GM19193 (cell line): ENCODE results near the gene PACSIN2.
A peak's percentile ranks its signal among the peaks of the same experiment; 100 is the strongest.

ENCODE experiments used
- POLR2A ChIP-seq: IDR thresholded peaks from 4 replicates; pipeline ENCODE4 v1.6.1; 2011; ENCODE audit not compliant: insufficient read depth, insufficient read length; ENCODE audit errors: extremely low read depth

Gene PACSIN2, protein sequence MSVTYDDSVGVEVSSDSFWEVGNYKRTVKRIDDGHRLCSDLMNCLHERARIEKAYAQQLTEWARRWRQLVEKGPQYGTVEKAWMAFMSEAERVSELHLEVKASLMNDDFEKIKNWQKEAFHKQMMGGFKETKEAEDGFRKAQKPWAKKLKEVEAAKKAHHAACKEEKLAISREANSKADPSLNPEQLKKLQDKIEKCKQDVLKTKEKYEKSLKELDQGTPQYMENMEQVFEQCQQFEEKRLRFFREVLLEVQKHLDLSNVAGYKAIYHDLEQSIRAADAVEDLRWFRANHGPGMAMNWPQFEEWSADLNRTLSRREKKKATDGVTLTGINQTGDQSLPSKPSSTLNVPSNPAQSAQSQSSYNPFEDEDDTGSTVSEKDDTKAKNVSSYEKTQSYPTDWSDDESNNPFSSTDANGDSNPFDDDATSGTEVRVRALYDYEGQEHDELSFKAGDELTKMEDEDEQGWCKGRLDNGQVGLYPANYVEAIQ

DNA sequence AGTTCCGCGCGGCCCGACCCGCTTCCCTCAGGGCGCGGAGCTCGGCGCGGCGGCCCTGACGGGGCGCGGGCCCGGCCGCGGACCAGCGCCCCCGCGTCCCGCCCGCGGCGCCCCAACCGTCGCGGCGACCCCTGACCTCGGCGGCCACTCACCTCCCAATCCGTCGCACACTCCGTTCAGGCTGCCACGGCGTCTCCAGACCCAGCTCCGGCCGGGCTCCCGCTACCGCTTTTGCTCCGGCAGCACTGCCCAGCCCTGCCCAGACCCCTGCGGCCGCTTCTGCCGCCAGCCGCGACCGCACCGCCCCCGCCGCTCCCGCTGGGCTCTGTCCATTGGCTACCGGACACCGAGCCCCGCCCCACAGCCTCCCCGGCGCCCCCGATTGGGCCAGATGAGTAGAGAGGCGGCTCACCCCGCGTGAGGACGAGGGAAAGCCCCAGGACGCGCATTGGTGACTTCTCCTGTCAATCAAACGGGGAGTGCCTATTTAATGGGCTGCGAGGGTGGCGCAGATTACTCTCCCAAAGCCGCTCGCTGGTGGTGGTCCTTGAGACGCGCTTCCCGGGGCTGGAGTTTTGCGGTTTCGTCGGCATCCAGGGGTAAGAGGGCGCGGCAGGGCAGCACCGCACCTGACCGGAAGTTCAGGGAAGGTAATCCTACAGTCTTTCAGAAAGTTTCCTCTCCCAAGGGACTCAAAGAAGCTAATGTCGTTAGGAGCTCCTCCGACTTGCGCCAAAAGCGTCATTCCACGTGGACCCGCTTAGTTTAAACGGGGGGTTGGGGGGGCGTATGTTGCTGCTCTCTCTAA, at the start of gene PACSIN2:
TSS of gene PACSIN2 (minus strand) at position 281 of the 808 bp plus-strand sequence. CDS start 103,069 bp downstream, outside the sequence.
- TF ChIP-seq POLR2A = peak; percentile 98

DNA sequence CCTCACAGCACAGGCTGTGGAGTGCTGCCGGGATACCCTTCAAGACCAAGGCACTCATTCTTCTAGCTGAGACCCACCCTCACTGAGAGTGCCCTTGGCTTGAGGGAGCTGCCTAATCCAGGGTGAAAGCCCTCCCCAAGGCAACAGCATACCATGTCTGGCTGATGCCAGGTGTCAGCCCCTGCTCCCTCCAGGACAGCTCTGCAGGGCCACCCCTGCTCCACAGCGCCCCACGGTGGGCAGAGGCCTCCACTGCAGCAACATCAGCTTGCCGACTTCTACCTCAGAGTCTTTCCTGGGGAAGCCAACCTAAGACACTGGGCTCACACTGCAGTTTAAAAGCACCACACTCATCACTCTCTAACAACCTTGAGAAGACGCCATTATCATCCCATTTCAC, 45.2 kb upstream of the PACSIN2 start:
- no peak for TF ChIP-seq POLR2A

DNA sequence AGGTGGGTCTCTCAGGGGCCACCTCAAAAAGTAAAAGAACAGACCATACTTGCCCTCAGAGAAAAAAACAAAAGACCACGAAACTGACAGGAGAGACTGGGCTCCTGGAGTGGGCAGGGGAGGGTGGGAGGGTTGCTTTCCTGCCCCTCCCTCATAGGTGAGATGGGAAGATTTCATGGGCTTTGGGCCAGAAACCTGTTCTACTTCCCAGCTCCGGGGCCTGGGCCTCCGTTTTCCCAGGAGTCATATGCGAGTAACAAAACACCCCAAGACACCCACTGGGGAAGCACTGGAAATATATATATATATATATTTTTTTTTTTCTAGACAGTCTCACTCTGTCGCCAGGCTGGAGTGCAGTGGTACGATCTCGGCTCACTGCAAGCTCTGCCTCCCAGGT, 42.7 kb upstream of the PACSIN2 start:
- no peak for TF ChIP-seq POLR2A

DNA sequence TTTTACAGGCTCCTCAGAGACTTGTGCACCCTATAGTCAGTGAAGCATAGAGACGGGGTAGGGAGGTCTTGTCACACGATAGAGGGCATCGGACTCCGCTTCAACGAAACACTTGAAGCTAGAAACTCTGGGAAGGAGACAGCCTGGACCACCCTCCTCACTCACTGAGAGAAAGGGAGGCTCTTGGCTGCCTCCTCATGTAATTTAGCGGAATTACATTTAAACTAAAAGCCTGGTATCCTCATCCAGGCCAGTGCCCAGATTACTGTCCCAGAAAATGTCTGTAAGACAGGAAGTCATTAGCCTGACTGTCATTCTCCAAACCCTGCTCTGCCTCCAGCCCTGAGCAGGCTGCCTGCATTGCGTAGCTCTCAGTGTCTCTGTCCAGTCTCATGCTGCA, 38.2 kb upstream of the PACSIN2 start:
- no peak for TF ChIP-seq POLR2A

DNA sequence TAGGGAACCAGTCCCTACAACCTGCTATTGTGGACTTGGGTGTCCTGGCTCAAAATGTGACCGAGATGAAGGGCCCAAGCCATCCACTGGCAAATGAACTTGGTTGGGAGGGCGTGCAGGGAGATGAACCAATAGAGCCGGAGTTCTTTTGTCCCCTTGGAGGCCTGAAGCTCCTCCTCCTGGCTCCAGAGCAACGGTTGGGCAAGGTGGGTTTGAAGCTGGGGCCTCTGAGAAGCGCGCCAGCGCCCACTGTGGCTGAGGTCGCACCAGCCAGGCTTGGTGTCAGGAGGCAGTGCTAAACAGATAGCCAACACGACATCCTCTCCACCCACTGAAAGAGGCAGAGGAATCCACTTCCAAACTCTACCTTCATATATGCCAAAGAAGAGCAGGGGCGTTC, 36.0 kb upstream of the PACSIN2 start:
- no peak for TF ChIP-seq POLR2A

DNA sequence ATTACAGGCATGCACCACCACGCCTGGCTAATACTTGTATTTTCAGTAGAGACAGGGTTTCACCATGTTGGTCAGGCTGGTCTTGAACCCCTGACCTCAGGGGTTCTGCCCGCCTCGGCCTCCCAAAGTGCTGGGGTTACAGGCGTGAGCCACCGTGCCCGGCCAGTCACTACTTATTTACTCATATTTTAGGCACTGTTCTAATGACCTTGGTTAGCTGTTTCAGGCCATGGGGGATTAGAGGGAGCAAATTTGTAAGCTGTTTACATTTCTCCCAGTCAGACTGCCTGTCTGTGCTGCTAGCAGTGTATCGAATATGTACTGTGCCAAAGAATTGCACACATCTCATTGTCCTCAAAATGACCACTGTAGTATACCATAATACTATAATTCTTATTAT, 32.7 kb upstream of the PACSIN2 start:
- TF ChIP-seq POLR2A = no peak

DNA sequence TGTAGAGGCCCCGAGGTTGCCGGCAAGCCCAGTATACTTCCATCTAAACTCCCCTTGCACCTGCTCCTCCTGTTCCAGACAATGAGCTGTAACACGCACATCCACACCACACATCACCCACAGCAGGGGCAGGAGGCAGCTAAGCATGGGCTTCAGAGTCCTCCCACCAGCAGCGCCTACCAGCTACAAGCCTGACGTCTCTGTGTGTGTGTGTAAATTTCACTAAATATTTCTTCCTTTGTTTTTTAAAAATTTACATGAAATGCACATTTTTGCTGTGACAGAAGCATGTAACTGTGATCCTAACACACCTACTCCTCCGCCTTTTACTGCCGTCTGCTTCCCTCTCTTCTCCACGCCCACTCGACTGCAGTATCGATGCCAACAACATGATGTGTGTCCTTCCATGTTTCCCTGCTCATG, 29.4 kb upstream of the PACSIN2 start:
- TF ChIP-seq POLR2A = no peak

DNA sequence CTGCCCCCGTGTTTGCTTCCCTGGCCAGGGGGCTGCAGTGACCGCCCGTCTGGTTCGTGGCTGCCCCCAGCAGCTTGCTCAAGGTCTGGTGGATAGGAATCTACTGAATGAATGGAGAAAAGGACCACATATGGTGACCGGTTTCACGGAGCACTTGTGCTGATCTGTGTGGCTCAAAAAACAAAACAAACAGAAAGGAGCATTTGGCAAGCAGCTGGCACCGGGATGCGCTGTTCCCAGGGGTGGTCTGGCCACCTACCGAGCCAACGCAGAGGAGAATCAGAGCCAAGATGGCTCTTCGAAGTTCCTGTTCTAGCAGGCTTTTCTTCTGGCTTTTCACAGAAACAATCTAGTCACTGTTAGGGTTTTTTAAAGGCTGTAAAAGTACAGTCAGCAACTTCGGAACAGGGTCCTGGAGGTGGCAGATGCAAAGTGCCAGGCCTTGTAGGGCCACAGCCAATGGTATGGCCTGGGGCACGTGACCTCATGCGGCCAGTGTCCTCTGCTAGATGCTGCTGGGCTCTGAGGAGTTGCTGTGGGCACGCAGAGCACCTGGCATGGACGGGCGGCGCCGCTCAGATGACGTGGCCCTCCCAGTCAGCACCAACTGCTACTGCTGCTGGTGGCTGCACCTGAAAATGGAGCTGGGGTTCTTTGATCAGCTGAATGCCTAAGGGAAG, 27.3 kb upstream of the PACSIN2 start:
- TF ChIP-seq POLR2A = no peak

DNA sequence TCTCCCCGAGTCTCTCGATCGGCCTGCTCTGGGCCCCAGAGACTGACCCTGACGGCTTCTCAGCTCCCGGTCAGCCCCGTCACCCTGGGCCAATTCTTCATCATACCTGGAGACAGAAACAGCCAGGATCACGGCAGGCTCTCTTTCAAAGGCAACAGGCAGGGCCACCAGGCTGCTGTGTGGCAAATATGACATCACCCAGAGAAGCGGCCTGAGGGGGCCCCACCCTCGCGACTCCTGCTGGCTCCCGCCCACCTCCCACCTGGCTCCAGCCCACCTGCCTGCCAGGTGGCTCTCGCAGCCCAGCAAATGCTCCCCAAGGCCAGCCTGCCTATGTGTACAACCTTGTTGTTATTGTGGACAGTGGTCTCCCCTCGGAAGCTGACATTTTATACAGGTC, 24.9 kb upstream of the PACSIN2 start:
- no peak for TF ChIP-seq POLR2A

DNA sequence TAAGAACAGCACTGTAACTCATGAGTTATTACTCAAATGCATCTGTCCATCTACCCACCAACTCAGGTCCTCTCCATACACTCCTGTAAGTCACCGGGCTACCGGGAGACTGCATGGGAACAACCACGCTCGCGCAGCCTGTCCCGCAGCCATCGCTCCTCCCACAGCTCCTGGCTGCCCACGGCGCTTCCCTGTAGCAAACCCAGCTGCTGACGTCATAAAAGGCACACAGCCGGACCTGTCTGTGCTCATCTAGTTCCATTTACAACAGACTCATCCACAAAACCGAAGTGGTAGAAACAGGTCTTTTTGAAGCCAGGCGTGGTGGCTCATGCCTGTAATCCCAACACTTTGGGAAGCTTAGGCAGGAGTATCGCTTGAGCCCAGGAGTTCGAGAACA, 23.4 kb upstream of the PACSIN2 start:
- no peak for TF ChIP-seq POLR2A

DNA sequence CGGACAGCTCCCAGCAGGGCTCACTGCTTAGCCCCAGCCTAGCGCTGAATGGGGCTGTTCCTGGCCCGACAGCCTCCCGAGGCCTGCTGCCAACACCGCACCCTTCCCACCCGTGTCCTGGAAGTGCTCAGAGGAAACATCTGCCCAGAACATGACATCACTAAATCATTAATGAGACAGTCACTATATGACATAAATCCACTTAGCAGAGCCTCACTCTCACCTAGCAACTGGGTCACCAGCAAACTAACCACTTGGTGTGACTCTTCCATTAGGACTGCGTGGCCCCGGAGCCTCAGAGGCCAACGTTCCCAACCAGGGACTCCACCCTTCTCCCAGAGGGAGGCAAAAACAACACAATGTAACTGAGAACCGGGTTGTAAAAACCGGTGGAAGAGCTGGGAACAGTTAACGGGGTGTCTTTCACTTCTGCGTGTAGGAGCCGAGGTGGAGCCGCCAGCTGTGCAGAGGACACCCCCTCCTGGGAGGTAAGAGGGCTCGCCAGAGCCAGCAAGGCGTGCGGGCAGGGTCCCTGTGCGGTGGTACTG, 21.4 kb upstream of the PACSIN2 start:
- TF ChIP-seq POLR2A = no peak

DNA sequence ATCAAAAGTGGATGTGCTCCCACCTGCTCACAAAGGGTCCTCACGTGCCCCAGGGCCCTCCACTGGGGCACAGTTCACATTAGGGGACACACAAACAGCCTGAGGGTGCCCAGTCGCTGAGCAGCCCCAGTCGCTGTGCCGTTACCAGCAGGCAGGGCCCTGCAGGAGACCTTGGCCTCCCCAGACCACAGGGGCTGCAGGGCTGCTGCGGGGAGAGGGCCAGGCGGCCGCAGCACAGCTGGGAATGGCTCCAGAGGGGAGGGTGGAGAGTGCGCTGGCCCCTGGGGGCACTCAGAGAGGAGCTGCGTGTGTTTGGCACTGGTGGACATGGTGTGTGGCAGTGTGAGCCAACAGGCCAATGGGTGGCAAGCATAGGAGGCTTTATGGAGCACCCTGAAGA, 20.3 kb upstream of the PACSIN2 start:
- TF ChIP-seq POLR2A = no peak

DNA sequence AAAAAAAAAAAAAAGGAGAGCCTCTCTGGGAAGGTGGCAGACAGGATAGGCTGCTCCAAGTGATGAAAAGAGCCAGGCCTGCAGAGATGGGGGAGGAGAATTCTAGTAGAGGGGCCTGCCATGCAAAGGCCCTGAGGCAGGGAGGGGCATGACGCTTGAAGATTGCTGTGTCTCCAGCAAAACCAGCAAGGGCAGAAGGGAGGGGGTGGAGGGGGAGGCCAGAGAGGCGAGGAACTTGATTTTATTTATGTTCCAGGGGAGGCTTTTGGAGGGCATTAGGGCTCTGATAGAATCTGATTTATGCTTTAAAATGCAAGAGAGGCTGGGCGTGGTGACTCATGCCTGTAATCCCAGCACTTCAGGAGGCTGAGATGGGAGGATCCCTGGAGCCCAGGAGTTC, 16.7 kb upstream of the PACSIN2 start:
- no peak for TF ChIP-seq POLR2A

DNA sequence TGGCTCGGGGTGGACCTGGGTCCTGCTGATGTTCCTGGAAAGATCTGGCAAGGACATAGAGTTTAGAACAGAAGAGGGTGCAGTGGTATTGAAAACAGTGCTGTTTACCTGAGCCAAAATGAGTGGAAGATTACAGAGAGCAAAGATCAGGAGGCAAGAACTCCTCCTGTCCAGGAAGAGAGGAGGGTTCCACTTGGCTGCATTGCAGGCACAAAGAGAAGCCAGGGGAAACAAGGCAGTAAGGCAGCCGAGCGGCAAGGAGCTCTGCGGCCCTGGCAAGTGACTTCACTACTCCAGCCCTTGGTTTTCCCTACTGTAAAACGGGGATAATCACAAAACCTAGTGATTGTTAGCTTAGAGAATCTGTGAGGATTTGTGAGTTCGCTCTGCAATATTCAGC, 3.7 kb upstream of the PACSIN2 start:
- TF ChIP-seq POLR2A = no peak

DNA sequence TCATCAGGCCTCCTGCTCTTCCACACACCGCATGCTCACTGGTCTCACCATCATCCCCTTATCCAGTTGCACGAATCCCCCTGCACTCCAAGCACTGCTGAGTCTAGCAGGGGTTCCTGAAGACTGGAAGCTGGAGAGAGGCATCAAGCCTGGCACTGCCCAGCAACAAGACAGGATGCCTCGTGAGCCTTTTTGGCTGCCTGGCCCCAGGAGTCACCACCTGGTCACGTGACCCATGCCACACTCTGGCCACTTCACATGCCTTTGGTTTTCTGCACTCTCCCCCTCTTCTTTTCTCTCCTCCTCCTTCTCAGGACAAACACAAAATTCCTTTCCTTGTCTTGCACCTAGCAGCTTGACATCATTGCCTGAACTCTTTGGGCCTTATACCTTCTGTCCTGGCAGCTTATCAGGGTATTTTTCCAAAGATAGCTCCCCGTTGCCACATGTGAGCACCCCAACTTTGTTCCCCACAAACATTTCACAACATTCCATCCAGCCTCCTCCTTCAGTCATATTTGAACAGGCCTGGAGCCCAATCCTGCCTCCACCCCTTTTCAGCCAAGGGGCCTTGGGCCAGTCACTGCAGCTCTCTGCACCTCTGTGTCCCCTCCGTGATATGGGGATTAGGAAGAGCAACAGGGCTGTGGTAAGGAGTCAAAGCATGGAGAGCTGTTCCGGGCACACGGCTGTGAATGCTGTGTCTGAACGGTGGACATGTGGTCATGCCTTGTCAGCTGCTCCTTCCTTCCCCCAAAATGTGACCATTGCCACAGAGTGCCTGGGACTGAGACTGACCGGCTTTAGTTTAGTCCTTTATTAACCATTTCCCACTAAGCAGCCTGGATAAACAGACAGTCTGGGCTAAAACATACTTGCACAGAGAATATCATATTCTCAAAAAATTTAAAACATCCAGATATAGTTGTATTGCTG, 2.8 kb upstream of the PACSIN2 start:
- TF ChIP-seq POLR2A = no peak

DNA sequence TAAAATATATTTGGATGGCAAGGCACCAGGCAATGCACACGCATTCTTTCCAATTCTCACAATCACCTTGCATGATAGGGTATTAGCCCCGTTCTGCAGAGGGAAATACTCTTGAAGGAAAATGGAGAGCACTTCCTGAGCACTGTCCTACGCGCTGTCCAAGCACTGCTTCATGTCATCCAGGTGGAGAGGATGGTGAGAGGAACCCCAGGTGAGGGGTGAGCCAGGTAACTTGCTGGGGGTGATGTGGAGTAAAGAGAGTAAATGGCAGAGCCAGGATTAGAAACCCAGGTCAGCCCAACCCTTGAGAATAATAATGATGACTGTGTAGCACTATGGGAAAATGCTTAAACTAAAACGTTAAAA, 711 bp upstream of the PACSIN2 start:
- TF ChIP-seq POLR2A = no peak
